GM21447 (cell line): ENCODE data around the gene SPAG16.
"Not testable (repeated sequence)": the region's sequence is repeated elsewhere in the genome, so short reads cannot be mapped to it uniquely, and the experiment has no call there.

Experiments
- ATAC-seq: cut with Tn5 transposase; IDR thresholded peaks from one replicate; pipeline ENCODE4 v1.9.1; 2021; ENCODE audit not compliant: unreplicated experiment

Gene SPAG16

GRCh38 chr2:214057986-214058385 is 773.7 kb downstream of the SPAG16 start:
- ATAC-seq: no peak

- not testable (repeated sequence) for ATAC-seq
Measured at GRCh38 chr2:214062279-214062678, 778.0 kb downstream of the SPAG16 start.

GRCh38 chr2:214064471-214064870 is 780.2 kb downstream of the SPAG16 start:
- no peak for ATAC-seq

GRCh38 chr2:214066862-214067261 is 782.6 kb downstream of the SPAG16 start:
- no peak for ATAC-seq

- ATAC-seq: no peak
Measured at GRCh38 chr2:214069254-214069653, 785.0 kb downstream of the SPAG16 start.

GRCh38 chr2:214075456-214075855 is 791.2 kb downstream of the SPAG16 start:
- ATAC-seq: no peak

- ATAC-seq: no peak
Measured at GRCh38 chr2:214076527-214076926, 792.3 kb downstream of the SPAG16 start.

GRCh38 chr2:214077727-214078126 is 793.5 kb downstream of the SPAG16 start:
- no peak for ATAC-seq

- ATAC-seq: no peak
Measured at GRCh38 chr2:214079032-214079431, 794.8 kb downstream of the SPAG16 start.

GRCh38 chr2:214088536-214088935 is 804.3 kb downstream of the SPAG16 start:
- ATAC-seq: no peak

- ATAC-seq: no peak
Measured at GRCh38 chr2:214096208-214096715, 812.0 kb downstream of the SPAG16 start.

- ATAC-seq: no peak
Measured at GRCh38 chr2:214098811-214099210, 814.5 kb downstream of the SPAG16 start.

- no peak for ATAC-seq
Measured at GRCh38 chr2:214100488-214100887, 816.2 kb downstream of the SPAG16 start.

- ATAC-seq: no peak
Measured at GRCh38 chr2:214103276-214104001, 819.2 kb downstream of the SPAG16 start.

GRCh38 chr2:214104219-214104618 is 820.0 kb downstream of the SPAG16 start:
- ATAC-seq: no peak

GRCh38 chr2:214104967-214105366 is 820.7 kb downstream of the SPAG16 start:
- ATAC-seq: no peak

- no peak for ATAC-seq
Measured at GRCh38 chr2:214107726-214108125, 823.5 kb downstream of the SPAG16 start.

GRCh38 chr2:214108598-214108997 is 824.3 kb downstream of the SPAG16 start:
- ATAC-seq: no peak

GRCh38 chr2:214117054-214117453 is 832.8 kb downstream of the SPAG16 start:
- no peak for ATAC-seq

- ATAC-seq: no peak
Measured at GRCh38 chr2:214126135-214126534, 841.9 kb downstream of the SPAG16 start.

- ATAC-seq: no peak
Measured at GRCh38 chr2:214127170-214127569, 842.9 kb downstream of the SPAG16 start.

GRCh38 chr2:214127571-214127970 is 843.3 kb downstream of the SPAG16 start:
- ATAC-seq: no peak

- no peak for ATAC-seq
Measured at GRCh38 chr2:214128040-214128439, 843.8 kb downstream of the SPAG16 start.
